AG04449 (cell line): ENCODE results near the gene DCD.

ENCODE experiments used
- CTCF ChIA-PET: fragments of 350-600 bp; formaldehyde crosslinking; extraction: SDS; loops from one replicate; lab custom pipeline; 2021; ENCODE audit warnings: antibody characterized with exemption; lab: Yijun Ruan, JAX
- POLR2A ChIA-PET: fragments of 400-600, 350-600 bp; formaldehyde crosslinking; extraction: SDS; loops from one replicate; lab custom pipeline; 2020; ENCODE audit warnings: antibody characterized with exemption, inconsistent platforms; lab: Yijun Ruan, JAX
- DNase-seq: peaks from one replicate; pipeline ENCODE4 v3.0.0-alpha.2; 2010; ENCODE audit warnings: low read depth, low spot score
- H3K4me3 ChIP-seq: 2 replicates; pipeline ENCODE4 v1.5.1; 2011; ENCODE audit warnings: low read depth, mild to moderate bottlenecking, control low read depth, low read length
- CTCF ChIP-seq: IDR thresholded peaks from one replicate; pipeline ENCODE4 v1.5.1; 2011; ENCODE audit warnings: mild to moderate bottlenecking, moderate library complexity, low read length, control low read depth, inconsistent platforms; ENCODE audit not compliant: insufficient read depth; ENCODE audit errors: missing control alignments

Gene DCD

GRCh38 chr12:54601841-54602240 lies 46.3 kb downstream of the DCD start:
- no peak for DNase-seq
- POLR2A ChIA-PET = no interaction called here
- no peak for TF ChIP-seq CTCF
- no peak overlapping the region for H3K4me3 ChIP-seq
- CTCF ChIA-PET = interaction anchor here (0.8 to 4.3 kb wide), 4 partner anchors 13 to 100 kb away, joined by 3 to 24 read pairs (median 3); no protein-coding TSS in a partner anchor

- ChIA-PET POLR2A (no interaction called here), CTCF (interaction anchor here (0.8 to 5.8 kb wide), 5 partner anchors 11 to 359 kb away, joined by 3 to 81 read pairs (median 3); no protein-coding TSS in a partner anchor)
- no peak for DNase-seq
- no peak overlapping the region for H3K4me3 ChIP-seq
- no peak for TF ChIP-seq CTCF
Measured at GRCh38 chr12:54598970-54599369, 49.2 kb downstream of the DCD start.

- H3K4me3 ChIP-seq = no peak overlapping the region
- ChIA-PET CTCF (interaction anchor here (1.0 to 5.8 kb wide), 8 partner anchors 9 to 30 kb away, joined by 3 to 81 read pairs (median 6); no protein-coding TSS in a partner anchor), POLR2A (no interaction called here)
- DNase-seq = no peak
- TF ChIP-seq CTCF = peak; percentile 75
Measured at GRCh38 chr12:54596526-54596946, 51.6 kb downstream of the DCD start.

- ChIA-PET CTCF (interaction anchor here (1.1 to 5.8 kb wide), 6 partner anchors 8 to 27 kb away, joined by 3 to 81 read pairs (median 10); no protein-coding TSS in a partner anchor), POLR2A (no interaction called here)
- H3K4me3 ChIP-seq = no peak overlapping the region
- no peak for TF ChIP-seq CTCF
- DNase-seq = no peak
Measured at GRCh38 chr12:54595471-54595870, 52.7 kb downstream of the DCD start.
